Measurements from ENCODE around the gene SH3GL1.

Gene SH3GL1, protein sequence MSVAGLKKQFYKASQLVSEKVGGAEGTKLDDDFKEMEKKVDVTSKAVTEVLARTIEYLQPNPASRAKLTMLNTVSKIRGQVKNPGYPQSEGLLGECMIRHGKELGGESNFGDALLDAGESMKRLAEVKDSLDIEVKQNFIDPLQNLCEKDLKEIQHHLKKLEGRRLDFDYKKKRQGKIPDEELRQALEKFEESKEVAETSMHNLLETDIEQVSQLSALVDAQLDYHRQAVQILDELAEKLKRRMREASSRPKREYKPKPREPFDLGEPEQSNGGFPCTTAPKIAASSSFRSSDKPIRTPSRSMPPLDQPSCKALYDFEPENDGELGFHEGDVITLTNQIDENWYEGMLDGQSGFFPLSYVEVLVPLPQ

DNA sequence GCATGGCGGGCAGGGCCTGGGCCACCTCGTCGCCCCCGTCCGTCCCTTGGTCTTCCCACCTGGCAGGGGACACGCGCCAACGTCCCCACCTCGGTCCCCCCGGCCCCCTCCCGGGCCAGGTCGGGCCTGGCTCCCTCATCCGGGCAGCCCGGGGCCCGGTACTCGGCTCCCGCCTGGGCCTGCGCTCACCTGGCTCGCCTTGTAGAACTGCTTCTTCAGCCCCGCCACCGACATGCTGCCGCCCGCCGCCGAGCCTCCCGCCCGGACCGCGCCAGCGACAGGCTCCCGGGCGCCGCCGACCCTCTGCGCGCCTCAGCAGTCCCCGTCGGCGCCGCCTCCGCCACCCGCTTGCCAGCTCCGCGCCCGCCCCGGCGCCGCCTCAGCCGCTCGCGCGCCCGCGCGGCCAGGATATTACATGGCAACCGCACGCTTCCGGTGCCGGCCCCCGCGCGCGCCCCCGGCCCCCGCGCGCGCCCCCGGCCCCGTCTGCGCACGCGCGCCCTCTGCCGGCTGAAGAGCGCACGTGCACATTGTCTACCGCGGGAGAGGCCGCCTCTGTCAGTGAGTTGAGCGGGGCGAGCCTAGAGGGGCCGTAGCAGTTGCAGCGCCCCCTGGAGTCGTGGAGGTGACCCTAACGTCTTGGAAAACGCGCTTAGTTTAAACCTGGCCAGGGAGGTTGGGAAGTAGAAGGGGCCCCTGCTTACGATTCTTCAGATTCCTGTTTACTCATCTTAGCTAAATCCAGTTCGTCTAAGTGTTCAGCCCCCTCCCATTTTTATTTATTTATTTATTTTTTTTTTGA lies at the start of gene SH3GL1:
SH3GL1 (minus strand) TSS at position 413 of the 802 bp plus-strand sequence; CDS start at position 234, 179 bp downstream.
- peak; percentile 75 for DNase-seq (ENCODE audit: low read depth)
- H3K4me3 ChIP-seq (ENCODE audit: low read depth, low read length), result peak within 1 kb of the TSS; percentile 88
- TF ChIP-seq, protein P1, sequence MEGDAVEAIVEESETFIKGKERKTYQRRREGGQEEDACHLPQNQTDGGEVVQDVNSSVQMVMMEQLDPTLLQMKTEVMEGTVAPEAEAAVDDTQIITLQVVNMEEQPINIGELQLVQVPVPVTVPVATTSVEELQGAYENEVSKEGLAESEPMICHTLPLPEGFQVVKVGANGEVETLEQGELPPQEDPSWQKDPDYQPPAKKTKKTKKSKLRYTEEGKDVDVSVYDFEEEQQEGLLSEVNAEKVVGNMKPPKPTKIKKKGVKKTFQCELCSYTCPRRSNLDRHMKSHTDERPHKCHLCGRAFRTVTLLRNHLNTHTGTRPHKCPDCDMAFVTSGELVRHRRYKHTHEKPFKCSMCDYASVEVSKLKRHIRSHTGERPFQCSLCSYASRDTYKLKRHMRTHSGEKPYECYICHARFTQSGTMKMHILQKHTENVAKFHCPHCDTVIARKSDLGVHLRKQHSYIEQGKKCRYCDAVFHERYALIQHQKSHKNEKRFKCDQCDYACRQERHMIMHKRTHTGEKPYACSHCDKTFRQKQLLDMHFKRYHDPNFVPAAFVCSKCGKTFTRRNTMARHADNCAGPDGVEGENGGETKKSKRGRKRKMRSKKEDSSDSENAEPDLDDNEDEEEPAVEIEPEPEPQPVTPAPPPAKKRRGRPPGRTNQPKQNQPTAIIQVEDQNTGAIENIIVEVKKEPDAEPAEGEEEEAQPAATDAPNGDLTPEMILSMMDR (IDR thresholded peaks at IDR 0.05; ENCODE audit: low read depth, low read length, missing control alignments), result peak; percentile 93

DNA sequence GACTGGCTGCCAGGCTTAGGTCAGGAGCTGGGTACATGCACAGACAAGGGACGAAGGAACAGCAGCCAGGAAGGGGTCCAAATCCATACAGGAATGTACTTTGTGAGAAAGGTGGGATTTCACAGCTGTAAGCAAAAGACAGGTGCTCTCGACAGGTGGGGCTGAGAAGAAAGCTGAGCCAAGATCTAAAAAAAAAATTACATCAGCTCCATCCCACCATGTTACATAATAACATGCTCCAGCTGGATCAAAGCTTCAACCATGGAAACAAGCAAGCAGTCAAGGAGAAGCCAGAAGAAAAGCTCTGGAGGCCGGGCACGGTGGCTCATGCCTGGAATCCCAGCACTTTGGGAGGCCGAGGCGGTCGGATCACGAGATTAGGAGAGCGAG lies 49.3 kb upstream of the SH3GL1 start:
- TF ChIP-seq, protein P1 (IDR thresholded peaks at IDR 0.05; ENCODE audit: low read depth, low read length, missing control alignments), result no peak

DNA sequence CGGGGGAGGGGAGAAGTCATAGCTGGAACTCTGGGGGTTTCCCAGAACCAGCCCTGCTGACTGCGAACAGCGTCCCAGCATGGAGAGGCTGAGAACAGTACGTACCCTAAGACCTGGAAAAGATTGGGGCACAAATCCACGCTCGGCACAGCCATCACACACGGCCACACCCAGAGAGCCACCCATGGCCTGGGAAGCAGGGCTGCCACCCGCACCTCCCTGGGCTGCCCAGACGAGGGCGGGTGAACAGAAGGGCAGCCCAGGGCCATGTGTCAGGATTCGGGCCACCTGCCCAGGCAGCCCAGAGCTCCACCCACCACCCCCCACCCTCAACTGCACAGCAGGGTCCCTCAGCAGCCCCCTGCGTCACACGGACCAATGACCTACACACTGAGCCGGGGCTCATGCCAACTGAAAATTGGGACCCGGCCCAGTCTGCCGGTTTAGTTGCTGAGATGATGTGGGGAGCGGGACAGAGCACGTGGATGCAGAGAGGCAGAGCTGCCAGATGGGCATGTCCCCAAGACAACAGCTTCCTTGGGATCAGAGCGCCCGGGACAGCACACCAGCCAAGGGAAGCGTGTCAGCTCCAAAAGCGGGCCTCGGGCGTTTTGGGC lies 48.8 kb upstream of the SH3GL1 start:
- H3K4me3 ChIP-seq (ENCODE audit: low read depth, low read length), result no peak overlapping the region
- no peak for DNase-seq (ENCODE audit: low read depth)
- TF ChIP-seq, protein P1 (IDR thresholded peaks at IDR 0.05; ENCODE audit: low read depth, low read length, missing control alignments), result no peak

More for the DNA sequence above, 49.3 kb upstream of the SH3GL1 start:
- no peak for DNase-seq (ENCODE audit: low read depth)
- H3K4me3 ChIP-seq (ENCODE audit: low read depth, low read length), result no peak overlapping the region

DNA sequence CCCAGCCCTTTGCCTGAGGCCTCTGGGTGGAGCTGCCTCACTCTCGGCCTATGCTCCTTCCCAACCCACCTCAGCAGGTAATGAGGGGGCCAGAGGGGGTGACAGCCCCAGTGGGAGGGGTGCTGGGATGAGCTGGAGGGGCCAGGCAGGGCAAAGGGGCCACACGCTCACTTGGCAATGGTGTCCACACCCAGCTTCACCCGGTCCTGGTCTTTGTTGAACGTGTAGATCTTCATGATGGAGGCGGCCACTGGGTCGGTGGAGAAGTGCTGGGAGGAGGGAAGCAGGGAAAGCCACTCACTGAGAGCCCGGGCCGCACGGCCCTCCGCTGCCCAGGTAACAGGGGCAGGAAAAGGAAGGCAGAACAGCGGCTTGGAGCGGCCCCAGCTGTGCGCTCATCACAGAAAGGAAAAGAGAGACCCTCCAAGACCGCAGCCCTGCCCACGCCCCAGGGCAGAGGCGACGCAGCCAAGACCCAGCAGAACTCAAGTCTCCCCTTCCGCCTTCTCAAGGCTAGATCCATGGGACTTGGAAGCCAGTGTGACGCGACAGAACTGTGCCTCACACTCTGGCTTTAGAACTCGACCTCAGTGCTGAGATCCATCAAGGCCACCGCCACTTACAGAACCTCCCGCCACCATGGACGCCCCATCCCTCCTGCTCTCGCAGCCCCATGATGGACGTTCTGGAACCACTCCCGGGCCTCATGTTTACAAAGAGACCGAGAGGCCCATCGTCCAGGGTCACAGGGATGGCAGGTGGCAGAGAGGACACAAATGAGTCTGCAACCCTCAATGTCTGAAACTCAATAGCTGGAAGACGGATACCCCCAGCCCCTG lies 48.0 kb upstream of the SH3GL1 start:
- no peak overlapping the region for H3K4me3 ChIP-seq (ENCODE audit: low read depth, low read length)
- TF ChIP-seq, protein P1 (IDR thresholded peaks at IDR 0.05; ENCODE audit: low read depth, low read length, missing control alignments), result no peak
- DNase-seq (ENCODE audit: low read depth), result no peak

DNA sequence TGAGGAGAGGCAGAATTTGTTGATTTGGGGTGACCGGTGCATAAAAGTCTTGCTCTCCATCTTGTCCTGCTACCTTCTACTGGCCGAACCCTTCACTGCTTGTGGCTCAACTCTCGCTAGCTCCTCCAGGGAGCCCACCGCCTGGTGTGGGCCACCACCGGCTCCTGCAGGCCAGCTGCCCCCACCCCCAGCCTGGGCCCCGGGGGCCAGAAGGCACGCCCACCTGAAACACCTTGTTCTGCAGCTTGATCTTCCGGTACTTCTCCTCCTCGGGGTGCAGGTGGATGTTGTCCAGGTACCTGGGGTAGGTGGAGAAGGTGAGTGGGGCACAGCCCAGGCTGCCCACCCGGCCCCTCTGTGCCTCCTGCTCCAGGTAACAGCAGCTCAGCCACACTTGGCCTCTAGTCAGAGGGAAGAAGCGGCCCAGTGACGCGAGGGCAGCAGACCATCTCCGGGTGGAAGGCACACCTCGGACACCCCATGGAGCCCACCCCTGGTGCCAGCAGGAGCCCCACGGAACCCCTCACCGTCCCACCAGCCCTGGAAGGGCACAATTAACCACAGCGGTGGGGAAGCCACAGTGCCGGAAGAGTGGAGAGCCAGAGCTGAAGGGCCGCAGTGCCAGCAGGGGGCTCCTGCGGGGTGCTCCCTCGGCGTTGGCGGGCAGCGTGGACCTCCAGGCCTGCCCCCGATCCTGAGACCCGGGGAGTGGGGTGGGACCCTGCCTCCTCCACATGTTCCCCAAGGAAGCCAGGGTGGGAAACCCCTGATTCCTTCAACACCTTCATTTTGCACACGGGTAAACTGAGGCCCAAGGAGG lies 47.2 kb upstream of the SH3GL1 start:
- H3K4me3 ChIP-seq (ENCODE audit: low read depth, low read length), result no peak overlapping the region
- TF ChIP-seq, protein P1 (IDR thresholded peaks at IDR 0.05; ENCODE audit: low read depth, low read length, missing control alignments), result no peak
- no peak for DNase-seq (ENCODE audit: low read depth)
